Activated T-cell treated with anti-CD3 and anti-CD28 coated beads for 4 hours (primary cell): ENCODE data around the gene TEX48.

Experiments used
- DNase-seq: peaks from one replicate; pipeline ENCODE4 v3.0.0-alpha.2; 2020

Gene TEX48

GRCh38 chr9:114616684-114617520 is 65.1 kb downstream of the TEX48 start:
- DNase-seq, result no peak
